ENCODE measurements around the gene ARHGEF10L.

The ARHGEF10L gene

DNA sequence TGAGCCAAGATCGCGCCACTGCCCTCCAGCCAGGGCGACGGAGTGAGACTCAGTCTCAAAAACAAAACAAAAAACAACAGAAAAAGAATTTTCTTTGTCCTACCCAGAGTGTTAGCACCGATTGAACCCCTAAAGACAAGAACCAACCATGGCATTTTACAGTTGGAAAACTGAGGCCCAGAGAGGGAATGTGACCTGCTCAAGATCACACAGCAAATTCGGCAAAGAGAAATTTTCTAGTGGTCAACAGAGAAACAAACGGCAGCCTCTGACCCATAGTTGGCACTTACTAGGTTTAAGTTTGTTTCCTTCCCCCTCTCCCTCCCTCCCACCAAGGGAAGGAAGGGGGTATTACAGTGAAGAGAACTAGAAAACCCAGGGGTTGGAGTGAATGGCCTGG lies 195.1 kb downstream of the ARHGEF10L start:
- Histone ChIP-seq H3K9me3 (ENCODE audit: control insufficient read depth, insufficient read depth, low read length) (no peaks in the 10 kb centered on the region), H3K27me3 (ENCODE audit: control insufficient read depth, low read length) (no peaks in the 10 kb centered on the region), H3K4me3 (ENCODE audit: low read length) (no peak overlapping the region), H3K4me2 (ENCODE audit: low read length) (no peak overlapping the region), H3K79me2 (ENCODE audit: control insufficient read depth, low read length) (no peaks in the 10 kb centered on the region), H3F3A (ENCODE audit: control insufficient read depth, insufficient read depth) (no peaks in the 10 kb centered on the region), H3K27ac (ENCODE audit: low read depth, low read length) (no peak overlapping the region), H3K9me2 (replicated peaks; ENCODE audit: control insufficient read depth, low read length) (no peaks in the 10 kb centered on the region), H4K20me1 (ENCODE audit: control insufficient read depth, insufficient read depth, low read depth, low read length) (no peaks in the 10 kb centered on the region), H3K36me3 (ENCODE audit: control insufficient read depth, low read length) (no peaks in the 10 kb centered on the region), H3K4me1 (ENCODE audit: control insufficient read depth, low read length) (no peaks in the 10 kb centered on the region)
- TF ChIP-seq, protein P1, sequence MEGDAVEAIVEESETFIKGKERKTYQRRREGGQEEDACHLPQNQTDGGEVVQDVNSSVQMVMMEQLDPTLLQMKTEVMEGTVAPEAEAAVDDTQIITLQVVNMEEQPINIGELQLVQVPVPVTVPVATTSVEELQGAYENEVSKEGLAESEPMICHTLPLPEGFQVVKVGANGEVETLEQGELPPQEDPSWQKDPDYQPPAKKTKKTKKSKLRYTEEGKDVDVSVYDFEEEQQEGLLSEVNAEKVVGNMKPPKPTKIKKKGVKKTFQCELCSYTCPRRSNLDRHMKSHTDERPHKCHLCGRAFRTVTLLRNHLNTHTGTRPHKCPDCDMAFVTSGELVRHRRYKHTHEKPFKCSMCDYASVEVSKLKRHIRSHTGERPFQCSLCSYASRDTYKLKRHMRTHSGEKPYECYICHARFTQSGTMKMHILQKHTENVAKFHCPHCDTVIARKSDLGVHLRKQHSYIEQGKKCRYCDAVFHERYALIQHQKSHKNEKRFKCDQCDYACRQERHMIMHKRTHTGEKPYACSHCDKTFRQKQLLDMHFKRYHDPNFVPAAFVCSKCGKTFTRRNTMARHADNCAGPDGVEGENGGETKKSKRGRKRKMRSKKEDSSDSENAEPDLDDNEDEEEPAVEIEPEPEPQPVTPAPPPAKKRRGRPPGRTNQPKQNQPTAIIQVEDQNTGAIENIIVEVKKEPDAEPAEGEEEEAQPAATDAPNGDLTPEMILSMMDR (IDR thresholded peaks at IDR 0.05; ENCODE audit: low read depth, low read length, poor library complexity, severe bottlenecking), result no peak
- no peak for TF ChIP-seq EZH2phosphoT487 (IDR thresholded peaks at IDR 0.05; ENCODE audit: borderline replicate concordance, low read length)

DNA sequence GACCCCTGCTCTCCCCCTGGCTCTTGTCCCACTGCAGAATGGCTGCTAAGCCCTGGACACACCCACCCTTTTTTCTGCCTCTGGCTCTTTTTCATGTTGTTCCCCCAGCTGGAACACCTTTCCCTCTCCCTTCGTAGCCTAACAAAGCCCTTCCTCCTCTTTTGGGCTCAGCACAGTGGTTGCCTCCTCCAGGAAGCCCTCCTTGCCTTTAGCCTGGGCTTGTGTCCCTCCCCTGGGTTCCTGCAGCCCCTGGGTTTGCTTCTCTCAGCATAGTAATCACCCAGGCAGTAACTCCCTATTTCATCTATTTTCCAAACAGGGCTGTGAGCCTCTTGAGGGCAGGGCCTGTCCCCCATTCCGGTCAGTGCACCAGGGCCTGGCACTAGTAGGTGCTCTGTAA lies 195.8 kb downstream of the ARHGEF10L start:
- Histone ChIP-seq H3K4me1 (ENCODE audit: control insufficient read depth, low read length) (no peaks in the 10 kb centered on the region), H3F3A (ENCODE audit: control insufficient read depth, insufficient read depth) (no peaks in the 10 kb centered on the region), H4K20me1 (ENCODE audit: control insufficient read depth, insufficient read depth, low read depth, low read length) (no peaks in the 10 kb centered on the region), H3K27ac (ENCODE audit: low read depth, low read length) (no peak overlapping the region), H3K79me2 (ENCODE audit: control insufficient read depth, low read length) (no peaks in the 10 kb centered on the region), H3K4me2 (ENCODE audit: low read length) (no peak overlapping the region), H3K4me3 (ENCODE audit: low read length) (no peak overlapping the region), H3K27me3 (ENCODE audit: control insufficient read depth, low read length) (no peaks in the 10 kb centered on the region), H3K9me3 (ENCODE audit: control insufficient read depth, insufficient read depth, low read length) (no peaks in the 10 kb centered on the region), H3K9me2 (replicated peaks; ENCODE audit: control insufficient read depth, low read length) (no peaks in the 10 kb centered on the region), H3K36me3 (ENCODE audit: control insufficient read depth, low read length) (no peaks in the 10 kb centered on the region)
- no peak for TF ChIP-seq EZH2phosphoT487 (IDR thresholded peaks at IDR 0.05; ENCODE audit: borderline replicate concordance, low read length)
- TF ChIP-seq, protein P1 (IDR thresholded peaks at IDR 0.05; ENCODE audit: low read depth, low read length, poor library complexity, severe bottlenecking), result no peak

DNA sequence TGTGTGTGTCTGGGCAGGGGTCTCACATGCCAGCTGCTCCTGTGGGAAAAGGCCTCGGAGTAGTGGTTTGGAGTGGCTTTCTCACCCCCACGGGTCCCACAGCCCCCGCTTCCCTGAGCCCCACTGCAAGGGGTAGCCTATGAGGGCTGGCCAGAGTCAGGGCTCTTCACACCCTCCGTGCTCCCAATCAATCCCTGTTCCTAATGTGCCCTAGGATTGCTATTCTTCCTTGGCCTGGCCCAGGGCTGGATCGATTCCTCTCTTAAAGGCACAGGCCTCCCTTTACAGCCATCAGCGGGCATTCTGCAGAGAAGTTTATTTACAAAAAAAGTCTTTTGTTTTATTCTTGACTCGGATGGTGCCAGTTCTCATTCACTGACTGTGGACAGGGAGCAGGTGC lies 196.3 kb downstream of the ARHGEF10L start:
- Histone ChIP-seq H3K9me2 (replicated peaks; ENCODE audit: control insufficient read depth, low read length) (no peaks in the 10 kb centered on the region), H3F3A (ENCODE audit: control insufficient read depth, insufficient read depth) (no peaks in the 10 kb centered on the region)

More for the DNA sequence above, 196.3 kb downstream of the ARHGEF10L start:
- TF ChIP-seq, protein P1 (IDR thresholded peaks at IDR 0.05; ENCODE audit: low read depth, low read length, poor library complexity, severe bottlenecking), result no peak
- TF ChIP-seq EZH2phosphoT487 (IDR thresholded peaks at IDR 0.05; ENCODE audit: borderline replicate concordance, low read length), result no peak
- Histone ChIP-seq H3K27me3 (ENCODE audit: control insufficient read depth, low read length) (no peaks in the 10 kb centered on the region), H3K4me3 (ENCODE audit: low read length) (no peak overlapping the region), H3K36me3 (ENCODE audit: control insufficient read depth, low read length) (no peaks in the 10 kb centered on the region), H4K20me1 (ENCODE audit: control insufficient read depth, insufficient read depth, low read depth, low read length) (no peaks in the 10 kb centered on the region), H3K27ac (ENCODE audit: low read depth, low read length) (no peak overlapping the region), H3K4me1 (ENCODE audit: control insufficient read depth, low read length) (no peaks in the 10 kb centered on the region), H3K4me2 (ENCODE audit: low read length) (no peak overlapping the region), H3K9me3 (ENCODE audit: control insufficient read depth, insufficient read depth, low read length) (no peaks in the 10 kb centered on the region), H3K79me2 (ENCODE audit: control insufficient read depth, low read length) (no peaks in the 10 kb centered on the region)

Data from DOHH2 (cell line).